PC-9 (cell line): ENCODE results near the gene STOX2.

Experiments used
- EZH2 ChIP-seq: fragments of 200-600 bp; sonication (generic); IDR thresholded peaks from 2 replicates; pipeline ENCODE4 v1.8.0; 2017; ENCODE audit warnings: antibody characterized with exemption, low read depth
- TF ChIP-seq, protein P1 (sequence below): fragments of 200-600 bp; sonication (generic); conservative IDR thresholded peaks from 2 replicates; pipeline ENCODE4 v1.6.1; 2017; ENCODE audit warnings: mixed run types, antibody characterized with exemption, mild to moderate bottlenecking, moderate library complexity

DNA sequence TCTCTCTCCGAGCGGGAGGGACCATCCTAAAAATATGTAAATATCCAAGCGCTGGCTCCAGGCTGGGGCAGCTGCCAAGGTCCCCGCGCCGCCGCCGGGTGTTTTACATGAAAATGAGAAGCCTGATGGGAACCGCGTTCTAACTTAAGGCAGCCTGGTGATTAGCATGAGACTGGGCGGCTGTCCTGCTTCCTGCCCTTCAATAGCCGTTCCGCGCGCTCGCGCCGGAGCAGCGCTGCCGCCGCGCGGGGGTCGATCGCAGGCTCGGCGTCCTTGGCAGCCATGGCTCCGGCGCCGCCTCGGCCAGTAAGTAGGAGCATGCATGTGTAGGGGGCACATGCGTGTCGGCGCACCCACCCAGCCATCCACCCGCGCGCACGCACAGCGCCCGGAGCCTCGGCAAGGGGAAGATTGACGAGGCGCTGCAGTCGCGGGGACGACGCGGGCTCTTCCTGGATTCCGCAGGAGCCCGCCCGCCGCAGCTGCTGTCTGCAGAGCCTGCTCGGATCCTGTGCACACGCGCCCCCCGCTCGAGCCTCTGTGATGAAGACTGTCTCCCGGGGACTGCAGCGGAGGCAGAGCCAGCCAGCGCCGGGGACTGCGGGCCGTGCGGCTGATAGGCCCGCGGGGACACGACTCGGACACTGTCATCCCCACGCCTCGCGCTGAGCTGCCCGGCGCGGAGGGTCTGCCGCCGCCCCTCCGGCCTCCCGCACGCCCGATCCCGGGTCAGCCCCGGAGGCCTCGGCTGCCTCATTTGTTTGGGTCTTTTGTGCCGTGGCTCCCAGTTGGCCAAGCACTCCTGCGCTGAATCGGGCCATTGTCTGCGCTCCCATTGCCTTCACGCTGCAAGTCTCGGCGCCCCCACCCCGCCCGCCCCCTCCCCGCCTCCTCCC, 734 bp downstream of the STOX2 start:
- TF ChIP-seq, protein P1, sequence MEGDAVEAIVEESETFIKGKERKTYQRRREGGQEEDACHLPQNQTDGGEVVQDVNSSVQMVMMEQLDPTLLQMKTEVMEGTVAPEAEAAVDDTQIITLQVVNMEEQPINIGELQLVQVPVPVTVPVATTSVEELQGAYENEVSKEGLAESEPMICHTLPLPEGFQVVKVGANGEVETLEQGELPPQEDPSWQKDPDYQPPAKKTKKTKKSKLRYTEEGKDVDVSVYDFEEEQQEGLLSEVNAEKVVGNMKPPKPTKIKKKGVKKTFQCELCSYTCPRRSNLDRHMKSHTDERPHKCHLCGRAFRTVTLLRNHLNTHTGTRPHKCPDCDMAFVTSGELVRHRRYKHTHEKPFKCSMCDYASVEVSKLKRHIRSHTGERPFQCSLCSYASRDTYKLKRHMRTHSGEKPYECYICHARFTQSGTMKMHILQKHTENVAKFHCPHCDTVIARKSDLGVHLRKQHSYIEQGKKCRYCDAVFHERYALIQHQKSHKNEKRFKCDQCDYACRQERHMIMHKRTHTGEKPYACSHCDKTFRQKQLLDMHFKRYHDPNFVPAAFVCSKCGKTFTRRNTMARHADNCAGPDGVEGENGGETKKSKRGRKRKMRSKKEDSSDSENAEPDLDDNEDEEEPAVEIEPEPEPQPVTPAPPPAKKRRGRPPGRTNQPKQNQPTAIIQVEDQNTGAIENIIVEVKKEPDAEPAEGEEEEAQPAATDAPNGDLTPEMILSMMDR = no peak
- no peak for TF ChIP-seq EZH2
